ENCODE measurements around the gene SYT15.

Gene SYT15

DNA sequence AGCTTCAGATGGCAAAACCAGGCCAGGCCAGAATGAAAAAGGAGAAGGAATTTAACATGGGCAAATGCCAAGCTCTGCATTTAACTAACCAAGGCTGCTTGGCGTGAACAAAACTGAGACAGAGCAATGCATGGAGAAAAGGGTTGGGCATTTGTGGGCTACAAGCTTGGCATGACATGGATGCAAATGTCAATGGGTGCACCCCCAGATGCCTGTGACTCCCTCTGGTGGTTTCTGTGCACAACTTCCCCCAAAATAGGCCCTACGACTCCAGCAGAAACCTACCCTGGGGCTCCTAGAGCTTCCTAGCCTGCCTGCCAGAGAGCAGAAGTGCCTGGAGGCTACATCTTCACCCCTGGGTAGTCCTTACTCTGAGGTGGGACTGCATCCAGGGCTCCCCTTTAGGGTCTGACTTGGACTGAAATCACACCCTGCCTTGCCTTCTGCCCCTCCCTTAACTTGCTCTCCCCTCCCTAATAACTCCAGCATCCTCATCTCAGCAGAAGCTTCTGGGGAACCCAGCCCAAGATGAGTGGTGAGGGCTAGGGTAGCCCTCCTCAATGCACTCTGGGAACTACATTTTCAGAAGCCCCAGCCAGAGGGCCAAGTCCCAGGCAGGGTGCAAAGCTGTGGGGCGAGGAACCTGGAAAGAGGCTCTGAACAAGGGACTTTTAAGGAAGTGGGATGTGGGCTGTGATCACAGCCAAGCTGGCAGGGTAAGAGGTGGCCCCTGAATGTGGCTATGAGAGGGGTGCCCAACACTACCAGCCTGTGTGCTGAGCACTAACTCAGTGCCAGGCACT lies 33.7 kb upstream of the SYT15 start:
- DNase-seq (ENCODE audit: low read depth in 2 of 2) = no peak

DNA sequence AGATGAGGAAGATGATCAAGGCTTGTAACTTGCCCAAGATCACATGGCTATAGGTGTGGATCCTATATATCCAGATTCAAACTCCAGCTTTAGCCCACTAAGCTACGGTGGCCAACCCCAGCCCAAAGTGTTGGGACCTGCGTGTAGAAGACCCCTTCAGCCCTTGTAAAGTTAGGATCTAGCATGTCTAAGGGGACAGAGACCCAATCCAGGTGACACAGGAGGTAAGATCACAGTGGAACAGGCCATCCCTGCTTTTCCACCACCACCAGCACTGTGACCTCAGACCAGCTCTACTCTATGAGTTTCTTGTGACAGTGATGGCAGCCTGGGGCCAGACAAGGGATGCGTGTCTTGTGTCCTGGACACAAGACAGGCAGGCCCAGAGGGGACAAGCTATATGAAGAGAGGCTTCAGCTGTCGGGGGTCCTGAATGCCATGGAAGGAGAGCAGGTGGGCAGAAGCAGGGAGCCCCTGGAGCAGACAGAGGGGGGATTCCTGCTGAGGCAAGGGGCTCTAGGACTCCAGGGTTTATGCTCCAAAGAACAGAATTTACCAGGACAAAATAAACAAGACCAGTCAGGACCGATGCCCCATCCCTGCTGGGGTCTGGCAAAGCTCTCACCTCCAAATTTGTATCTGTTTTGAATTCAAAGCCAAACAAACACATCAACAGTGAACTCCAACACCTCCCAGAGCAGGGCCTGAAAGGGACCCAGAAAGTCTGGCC lies 32.9 kb upstream of the SYT15 start:
- DNase-seq (ENCODE audit: low read depth in 2 of 2) = no peak

DNA sequence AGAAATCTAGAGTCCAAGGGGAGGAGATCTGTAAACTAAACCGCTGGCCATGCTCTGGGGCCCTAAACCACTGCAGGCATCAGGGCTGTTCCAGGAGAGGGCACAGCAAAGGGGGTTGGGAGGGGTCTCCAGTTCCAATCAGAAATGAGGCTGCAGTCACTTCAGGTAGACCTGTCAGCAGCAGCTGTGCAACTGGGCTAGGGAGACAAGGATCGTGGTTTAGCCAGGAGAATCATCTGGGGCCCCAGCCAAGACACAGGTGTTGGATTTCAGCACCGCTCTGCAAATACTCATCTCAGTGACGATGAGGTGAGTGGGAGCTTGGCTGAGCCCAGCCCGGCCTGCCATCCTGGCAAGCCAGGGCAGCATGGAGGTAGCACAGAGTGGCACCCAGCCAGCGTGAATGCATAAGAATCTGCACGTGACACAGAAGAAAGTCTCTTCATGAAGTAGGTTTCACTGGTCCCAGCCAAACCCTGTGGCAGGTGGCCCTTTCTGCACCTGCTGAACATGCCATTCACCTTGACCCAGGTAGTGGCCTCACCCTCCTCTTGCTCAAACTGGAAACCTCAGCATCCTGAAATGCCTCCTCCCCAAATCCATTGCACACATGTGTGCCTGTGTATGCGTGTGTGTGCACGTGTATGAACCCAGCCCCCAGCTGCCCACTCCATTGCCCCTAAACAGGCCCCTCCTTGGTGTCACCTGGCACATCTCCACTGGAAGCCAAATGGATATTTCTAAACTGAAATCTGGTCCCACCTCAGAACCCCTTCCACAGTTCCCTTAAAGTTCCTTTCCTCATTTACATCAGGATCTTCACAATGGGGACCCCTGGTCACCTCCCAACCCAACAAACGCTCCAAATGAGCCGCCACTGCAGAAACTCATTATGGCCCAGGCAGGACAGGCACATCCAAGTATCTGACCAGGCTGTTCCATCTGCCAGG lies 32.1 kb upstream of the SYT15 start:
- no peak for DNase-seq (ENCODE audit: low read depth in 2 of 2)

DNA sequence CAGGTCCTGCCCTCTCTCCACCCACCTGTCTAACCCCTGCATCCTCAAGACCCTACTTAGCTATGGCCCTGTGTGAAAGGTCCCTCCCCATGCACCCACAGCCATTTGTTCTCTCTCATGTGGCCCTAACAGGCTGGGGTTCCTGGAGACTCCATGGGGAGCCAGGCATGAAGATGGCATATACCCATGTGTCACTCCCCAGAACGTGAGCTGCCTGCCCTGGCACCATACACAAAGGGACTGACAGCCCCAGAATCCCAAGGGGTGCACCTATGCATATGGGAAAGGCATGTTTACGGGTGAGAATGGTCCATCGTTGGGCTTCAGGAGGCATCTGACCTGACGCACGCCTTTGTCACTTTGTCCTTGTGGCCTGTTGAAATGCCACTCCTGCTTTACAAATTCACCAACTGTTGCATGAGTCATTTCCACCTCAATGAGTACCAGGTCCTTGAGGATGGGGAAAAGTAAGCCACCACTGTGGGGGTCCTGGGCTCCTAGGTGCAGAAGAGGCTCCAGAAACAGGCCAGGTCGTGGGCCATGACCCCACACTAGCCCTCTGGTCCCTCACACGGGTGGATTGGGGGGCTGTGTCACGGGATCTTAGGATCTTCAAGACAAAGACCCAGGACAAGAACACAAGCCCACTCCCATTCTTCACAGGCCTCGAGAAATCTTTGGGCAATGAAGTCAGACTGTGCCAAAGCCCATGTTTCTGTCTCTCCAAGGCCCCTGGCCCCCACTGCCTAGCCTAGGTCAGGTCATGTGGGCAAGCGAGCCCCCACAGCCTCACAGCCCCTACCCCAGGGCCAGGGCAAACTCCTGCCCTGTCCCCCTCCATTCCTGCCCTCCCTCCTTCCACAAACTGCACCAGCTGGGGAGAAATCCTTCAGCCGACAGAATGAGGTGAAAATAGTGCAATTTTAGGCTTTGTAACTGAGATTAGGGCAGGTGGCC lies 31.1 kb upstream of the SYT15 start:
- no peak for DNase-seq (ENCODE audit: low read depth in 2 of 2)

DNA sequence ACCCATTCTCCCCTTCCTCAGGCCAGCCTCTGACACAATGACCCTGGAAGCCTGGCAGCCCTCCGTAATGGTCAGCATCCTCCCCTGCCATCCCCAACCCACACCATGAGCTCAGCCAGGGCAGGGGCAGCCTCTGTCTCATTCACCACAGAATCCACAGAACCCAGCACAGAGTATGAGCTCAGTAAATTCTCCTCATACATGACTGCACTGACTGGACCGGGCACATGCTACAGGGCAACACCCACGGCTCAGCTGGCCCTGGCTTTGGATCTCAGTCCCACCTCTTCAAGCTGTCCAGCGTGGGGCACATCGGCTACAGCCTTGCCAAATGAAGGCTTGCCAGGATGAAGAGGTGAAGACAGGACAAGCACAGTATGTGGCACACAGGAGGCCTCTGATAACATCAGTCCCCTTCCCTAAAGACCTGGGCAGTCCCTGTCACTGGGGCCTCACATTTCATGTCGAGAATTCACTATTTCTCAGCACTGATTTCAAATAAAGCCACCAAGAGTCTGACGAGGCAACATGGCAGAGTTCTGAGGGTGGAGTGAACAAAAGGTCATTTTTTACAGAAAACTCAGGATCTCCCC lies 30.3 kb upstream of the SYT15 start:
- DNase-seq (ENCODE audit: low read depth in 2 of 2) = no peak

DNA sequence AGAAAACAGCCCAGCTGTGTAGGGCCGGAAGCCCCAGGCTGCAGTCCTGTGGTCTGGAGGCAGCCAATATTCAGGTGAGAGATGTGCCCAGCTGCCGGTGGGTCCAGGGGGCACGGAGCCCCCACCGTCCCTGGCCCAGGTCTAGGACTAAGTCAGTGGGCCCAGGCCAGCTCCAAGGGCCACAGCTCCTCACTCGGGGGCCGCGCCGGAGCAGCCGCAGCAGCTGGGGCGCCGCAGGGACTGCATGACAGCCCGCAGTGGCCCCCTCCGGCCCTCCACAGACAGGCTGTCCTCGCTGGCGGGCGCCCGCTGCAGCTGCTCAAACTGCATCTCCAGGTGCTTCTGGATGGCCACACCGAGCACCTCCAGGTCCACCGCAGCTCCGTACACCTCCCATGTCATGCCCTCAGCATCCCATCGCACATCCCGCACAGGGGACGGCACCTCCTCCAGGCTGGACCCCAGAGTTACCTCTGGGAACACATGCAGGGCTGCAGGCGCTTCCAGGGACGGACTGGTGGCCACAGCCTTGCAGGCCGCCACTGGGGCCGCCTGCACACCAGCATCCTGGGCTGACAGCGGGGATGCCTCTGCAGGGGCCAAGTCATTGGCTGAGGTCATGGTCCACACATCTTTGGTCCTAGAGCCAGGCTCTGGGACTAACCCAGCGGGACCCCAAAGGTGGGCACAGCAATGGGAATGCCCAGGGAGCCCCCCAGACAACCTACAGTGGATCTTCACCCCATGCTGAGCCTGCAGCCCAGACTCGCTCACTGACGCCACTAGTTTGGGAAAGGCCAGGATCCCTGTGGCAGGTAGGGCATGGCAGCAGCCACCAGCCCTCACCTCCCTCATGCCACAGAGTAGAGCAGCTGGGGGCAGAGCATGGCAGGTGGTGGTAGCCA lies 29.5 kb upstream of the SYT15 start:
- DNase-seq (ENCODE audit: low read depth in 2 of 2) = no peak

DNA sequence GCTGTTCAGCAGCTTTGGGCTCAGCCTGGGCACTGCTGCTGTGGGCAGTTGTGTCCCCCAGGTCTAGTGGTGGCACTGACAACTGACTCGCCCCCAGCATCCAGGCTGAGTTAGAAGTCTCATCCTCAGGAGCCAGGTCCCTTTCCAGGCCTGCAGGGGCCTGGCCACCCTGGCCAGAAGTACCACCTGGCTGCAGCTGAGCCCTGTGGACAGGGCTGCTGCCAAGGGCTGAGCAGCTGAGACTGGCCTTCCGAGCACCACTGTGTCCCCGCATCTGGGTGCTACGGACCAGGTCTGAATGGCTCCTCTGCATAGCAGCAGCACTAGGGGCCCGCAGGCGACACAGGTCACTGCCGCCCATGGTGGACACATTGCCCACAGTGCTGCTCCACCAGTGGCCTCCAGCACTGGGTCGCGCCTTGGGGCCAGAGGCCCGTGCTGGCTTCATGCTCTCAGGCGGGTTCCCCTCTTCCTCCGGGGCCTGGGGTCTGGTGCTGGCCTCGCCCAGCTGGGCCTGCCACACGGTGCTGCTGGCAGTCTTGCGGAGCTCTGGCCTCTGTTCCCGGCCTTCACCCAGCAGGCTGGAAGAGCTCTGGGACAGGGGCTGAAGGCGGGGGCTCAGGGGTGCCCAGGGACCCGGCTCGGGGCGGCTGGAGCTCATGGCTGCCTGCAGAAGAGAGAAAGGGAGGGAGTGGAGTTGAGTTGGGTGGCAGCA lies 28.7 kb upstream of the SYT15 start:
- DNase-seq (ENCODE audit: low read depth in 2 of 2) = no peak

DNA sequence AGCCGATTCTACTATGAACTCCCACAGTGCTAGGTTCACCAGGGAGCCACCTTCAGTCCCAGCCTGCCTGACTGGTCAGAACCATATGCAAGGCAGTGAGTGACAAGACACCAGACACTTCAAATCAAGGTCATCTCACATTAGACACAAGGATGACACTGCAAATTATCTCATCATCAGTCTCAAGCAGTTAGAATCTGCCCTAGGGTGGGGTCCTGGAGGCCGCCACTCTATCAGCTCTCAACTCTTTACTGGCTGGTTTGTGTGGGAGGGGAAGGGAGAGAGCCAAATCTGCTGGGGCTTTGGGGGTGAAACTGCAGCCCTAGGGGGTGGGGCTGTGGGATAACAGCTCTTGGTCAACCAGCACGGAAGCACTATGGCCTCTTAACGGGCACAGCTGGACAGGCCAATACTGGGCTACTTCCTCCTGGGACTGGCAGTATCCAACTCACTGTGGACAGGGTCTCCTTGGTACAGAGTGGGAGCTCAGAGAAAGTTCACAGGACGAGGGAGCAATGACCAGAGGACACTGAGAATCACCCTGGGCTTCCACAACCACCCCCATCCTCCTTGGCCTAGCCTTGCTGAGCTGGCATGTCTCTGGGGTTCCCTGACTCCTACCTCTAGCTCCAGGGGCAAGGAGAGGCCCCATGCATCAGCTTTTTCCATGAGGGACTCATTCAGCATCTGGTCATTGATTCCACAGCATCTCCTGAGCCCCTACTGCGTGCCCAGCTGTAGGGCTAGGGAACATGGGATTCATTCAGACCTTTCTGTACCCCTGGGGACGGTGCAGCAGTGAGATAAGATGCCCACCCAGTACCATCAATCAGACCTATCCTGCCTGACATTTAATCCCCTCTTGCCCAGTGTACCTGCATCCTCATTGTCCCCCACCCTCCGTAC lies 27.9 kb upstream of the SYT15 start:
- DNase-seq (ENCODE audit: low read depth in 2 of 2) = no peak

DNA sequence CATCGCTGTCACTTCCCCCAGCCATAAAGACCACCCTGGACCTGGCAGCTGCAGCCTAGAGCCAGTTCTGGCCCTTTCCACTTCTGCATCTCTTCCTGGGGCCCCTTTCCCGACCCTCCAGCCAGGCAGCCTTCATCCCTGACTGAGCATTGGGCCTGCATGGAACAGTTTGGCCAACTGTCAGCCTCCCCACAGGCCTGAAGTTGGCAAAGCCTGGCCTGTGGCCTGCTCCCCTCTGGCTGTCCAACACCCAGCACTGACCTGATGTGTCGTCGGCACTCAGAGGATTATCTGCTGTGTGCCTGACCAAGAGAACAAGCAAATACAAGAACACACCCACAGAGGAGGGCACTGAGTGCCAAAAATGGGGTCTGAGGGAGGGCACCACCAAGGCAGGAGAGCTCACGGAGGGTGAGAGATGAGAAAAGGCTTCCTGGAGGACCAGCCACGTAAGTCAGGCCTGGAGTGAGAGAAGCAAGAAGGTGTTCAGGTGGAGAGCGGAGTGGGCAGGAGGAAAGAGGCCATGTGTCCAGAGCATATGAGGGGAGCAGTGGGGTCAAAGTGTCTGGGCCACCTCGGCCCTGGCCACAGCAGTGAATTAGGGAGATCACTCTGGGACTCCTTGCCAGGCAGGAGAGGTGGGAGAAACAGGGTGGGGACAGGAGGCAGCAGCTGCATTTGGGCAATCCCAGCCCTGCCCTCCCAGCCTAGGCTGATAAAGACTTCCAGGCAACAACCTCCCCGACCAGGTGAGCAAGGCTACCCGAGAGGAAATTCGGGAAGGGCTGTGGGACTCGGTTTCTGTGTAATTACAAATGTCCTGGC lies 27.0 kb upstream of the SYT15 start:
- no peak for DNase-seq (ENCODE audit: low read depth in 2 of 2)

DNA sequence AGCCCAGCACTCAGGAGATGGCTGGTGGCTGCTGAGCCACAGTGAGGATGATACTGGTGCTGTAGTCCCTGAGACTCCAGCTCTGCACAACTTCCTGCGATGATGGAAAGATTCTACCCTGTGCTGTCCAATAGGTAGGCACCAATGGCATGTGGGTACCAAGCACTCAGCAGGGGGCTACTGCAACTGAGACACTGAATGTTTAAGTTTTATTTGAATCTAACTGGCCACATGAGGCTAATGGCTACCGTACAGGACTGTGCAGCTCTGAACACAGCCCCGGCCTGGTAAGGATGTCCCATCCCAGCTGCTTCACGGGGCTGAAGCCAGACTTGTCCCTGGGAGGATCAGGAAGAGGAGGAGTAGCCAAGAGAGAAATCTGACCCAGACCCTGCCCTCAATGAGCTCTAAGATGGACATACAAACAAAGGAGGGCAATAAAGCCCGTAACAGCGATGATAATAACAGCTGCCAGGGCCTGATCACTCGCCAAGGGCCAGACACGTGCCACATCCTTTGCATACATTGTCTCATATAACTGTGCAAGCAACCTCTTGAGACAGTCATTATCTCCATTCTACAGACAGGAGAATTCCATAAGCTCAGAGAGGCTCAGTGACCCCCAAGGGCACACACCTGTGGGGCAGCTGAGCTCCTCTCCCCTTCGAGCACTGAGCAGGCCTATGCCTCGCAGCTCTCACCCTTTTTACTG lies 26.2 kb upstream of the SYT15 start:
- DNase-seq (ENCODE audit: low read depth in 2 of 2) = no peak

DNA sequence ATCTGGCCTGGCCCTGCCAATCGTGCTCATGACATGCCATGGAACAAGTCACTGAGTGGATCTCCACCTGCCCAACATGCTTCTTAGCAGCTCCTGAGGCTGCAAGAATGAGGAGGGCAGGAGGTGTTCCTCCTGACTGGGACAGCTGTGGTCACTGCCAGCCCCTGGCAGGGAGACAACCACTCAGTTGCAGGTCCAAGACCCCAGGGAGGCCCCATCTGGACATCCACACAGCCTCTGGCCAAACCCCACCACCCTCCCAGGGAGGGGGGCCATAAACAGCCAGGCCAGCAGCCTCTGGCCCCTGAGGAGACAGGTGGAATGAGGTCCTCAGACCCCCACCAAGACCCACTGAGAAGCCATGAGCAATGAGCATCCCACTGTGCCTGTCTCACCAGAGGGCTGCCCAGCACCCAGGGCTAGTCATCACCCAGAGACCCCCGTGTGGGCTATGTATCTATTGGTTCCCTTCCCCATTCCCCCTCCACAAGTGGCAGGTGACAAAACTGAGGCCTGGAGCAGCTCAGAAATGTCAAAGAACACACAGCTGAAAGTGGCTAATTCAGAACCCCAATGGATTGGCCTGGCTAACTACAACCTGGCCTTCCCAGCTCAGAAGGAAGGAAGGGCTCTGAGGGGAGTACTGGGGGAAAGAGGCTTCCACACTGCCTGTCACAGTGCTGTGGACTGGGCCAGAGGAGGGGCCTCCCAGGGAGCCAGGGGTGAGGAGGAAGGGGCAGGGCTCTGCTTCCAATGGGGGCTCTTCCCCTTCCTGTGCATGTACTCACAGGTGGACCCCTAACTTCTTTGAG lies 25.5 kb upstream of the SYT15 start:
- no peak for DNase-seq (ENCODE audit: low read depth in 2 of 2)

DNA sequence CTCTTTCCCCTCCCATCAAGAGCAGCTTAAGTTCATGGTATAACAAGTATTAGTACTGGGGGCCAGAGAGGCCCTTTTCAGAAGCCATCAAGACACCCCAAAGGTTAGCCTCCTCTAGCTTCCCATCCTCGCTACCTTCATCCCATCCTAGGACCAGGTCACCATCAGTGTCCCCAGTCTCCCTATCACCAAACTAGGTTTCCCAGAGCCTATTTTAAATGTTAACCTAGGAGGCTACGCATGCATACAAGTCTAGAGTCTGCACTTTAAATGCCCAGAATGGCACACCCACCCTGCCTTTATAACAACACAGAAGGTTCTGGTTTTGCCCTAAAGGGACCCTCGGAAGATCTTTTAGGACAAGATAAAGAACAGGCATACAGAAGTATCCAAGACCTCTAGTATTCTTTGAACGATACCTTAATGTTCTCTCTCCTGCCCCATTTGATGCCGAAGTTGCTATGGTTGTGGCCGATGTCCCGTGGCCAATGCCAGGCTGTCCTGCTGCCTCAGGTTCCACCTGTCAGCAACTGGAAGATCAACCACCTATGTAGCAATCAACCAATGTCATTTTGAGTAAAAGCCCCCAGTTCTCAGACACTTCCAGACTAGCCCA lies 24.7 kb upstream of the SYT15 start:
- DNase-seq (ENCODE audit: low read depth in 2 of 2) = no peak

DNA sequence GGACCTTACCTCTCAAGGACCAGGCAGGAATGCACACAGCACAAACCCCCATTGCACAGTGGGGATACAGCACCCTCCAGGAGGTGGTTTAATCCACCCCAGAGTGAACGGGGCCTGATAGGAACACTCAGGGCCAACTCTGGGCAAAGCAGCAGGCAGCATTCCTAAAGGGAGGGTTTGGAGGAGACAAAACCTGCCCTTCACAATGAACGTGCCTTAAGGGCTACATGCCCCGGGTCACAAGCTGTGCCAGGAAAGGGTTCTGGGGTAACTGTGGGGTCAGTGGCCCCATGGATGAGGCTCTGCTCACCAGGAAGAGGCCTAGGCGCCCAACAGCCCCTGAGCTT lies 23.6 kb upstream of the SYT15 start:
- no peak for DNase-seq (ENCODE audit: low read depth in 2 of 2)

DNA sequence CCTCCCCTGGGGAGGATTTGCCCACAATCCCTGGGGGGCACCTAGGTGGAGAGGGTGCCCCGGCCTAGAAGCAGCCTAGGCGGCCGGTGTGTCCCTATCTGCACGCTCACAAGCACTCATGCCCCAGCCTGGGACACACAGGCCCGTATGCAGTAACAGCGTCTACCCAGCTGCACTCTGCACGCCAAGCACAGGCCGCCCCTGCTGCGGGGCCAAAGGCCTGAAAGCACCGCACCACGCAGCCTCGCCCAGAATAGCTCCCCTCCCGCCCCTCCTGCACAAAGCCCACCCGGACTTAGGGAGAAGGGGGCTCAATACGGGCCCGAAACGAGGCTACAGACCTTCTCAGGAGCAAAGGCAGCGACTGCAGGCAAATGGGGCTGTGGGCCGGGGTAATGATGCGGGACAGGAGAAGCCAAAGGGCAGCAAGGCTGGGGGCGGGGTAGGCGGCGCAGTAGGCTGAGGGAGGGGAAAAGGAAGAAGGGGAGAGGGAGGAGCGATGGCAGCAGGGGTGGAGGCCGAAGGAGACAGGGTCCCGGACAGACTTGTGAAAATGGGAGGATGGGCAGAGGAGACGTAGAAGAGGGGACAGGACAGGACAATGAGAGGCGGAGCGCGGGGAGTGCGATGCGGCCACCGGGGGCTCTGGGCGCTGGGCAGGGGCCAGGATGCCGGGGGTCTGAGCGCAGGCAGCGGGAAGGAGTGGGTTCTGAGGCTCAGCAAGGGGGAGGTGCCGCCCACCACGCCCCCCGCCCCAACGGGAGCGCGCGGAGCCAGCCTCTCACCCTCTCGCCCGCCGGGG lies 23.0 kb upstream of the SYT15 start:
- DNase-seq (ENCODE audit: low read depth in 2 of 2) = no peak
